DMS53 (cell line): Measurements from ENCODE around the gene PTPRE.
A peak's percentile ranks its signal among the peaks of the same experiment; 100 is the strongest.

Experiments used
- DNase-seq: peaks from one replicate; lab custom pipeline; 2025; lab: John Stamatoyannopoulos, UW

Gene PTPRE

DNA sequence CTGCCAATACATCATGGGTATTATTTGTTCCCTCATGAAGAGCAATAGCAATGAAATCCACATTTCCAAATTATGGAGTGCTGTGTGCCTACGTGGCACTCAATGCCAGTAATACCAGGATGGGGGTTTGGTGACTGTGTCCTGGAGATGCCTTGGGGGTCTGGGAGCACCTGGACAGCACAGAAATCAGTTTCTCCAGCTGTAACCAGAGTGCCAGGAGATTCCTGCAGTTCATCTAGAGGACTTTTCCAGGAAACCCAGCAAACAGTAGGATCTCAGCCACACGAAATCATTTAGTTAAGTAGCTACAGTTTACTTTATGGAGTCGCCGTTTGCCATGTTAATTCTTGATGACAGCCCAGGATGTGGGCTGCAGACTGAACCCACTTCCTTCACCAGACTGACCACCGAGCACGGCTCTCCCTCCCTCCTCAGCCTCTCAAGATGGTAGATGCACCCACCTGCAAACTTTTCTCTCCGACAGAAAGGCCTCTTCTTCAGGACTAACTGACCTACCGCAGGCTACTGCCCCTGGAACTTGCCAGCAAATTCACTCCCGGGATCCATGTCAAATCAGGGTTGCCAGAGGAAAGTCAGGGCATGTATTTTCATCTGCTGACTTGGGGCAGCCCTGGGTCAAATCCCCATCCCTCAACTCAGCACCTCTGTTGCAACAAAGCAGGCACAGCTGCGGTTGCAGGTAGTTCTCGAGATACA lies 189.0 kb downstream of the PTPRE start:
- DNase-seq, result peak; percentile 34

DNA sequence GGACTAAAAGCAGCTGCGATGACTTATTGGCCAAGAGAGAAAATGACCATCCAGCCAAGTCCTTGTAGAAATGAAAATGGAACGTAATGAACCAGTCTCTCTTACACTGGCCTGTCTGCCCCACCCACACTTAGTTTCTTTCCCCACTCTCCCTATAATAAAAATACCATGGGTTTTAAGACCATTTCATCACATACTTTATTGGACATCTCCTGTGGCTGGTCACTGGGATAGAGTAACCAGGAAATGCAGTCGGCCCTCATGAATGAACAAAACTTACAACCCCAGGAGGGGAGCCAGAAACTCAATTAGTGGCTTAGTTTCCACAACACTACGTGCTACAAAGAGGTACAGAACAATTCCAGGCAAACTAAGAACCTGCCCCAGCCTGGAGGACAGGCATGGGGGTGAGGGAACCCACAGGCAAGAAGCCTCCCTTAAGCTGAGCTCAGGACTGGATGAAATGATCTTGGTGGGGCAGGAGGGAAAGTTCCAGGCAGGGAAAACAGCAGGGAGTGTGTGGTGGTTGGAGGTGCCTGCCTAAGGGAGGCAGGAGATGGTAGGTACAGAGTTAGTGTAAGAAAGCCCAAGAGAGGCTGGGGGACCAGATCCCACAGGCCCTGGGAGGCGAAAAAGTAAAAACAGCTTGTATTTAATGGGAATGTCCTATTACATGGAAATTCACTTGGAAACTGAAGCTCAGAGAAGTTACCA lies 189.7 kb downstream of the PTPRE start:
- DNase-seq, result no peak

DNA sequence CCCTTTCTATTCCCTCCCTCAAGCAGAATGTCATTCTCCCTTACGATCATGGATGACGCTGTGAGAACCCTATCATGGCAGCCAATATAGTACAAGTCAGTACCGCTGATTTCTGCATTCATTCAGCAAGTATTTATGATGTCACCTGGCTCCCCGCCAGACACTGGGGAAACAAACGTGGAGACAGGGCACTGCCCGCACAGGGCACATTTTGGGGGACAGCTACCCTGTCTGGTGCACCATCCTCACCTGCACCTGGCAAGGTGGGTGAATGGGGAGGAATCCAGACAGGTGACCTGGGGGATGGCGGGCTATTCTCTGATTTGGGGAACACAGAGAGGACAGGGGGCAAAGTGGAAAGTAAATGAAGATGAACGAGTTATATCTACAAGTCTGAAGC lies 190.9 kb downstream of the PTPRE start:
- DNase-seq, result peak; percentile 6

- peak; percentile 57 for DNase-seq
Measured at GRCh38 chr10:128098631-128099030, 191.7 kb downstream of the PTPRE start.

DNA sequence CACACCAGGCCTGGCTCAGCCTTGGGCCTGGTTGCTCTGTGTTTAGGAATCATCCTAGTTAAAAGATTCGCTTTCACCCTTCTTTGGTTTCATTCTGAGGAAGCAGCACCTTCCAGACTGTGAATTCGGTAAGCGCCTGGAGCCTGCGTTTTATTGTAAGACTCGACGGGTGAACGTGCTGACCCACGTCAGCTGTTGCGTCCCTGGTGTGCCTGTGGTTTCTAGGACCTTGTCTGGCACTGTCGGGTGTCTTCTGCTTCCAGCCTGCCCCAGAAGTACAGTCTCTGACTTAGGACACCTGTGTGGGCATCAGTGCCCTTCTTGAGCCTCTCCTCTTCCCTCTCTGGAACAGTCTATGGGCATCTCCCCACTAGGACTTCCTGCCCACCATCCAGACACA lies 193.0 kb downstream of the PTPRE start:
- no peak for DNase-seq

- DNase-seq, result no peak
Measured at GRCh38 chr10:128101901-128102300, 195.0 kb downstream of the PTPRE start.

GRCh38 chr10:128102480-128103228 lies 195.8 kb downstream of the PTPRE start:
- no peak for DNase-seq

GRCh38 chr10:128103229-128103714 lies 196.4 kb downstream of the PTPRE start:
- no peak for DNase-seq

- DNase-seq, result no peak
Measured at GRCh38 chr10:128105383-128105782, 198.5 kb downstream of the PTPRE start.

DNA sequence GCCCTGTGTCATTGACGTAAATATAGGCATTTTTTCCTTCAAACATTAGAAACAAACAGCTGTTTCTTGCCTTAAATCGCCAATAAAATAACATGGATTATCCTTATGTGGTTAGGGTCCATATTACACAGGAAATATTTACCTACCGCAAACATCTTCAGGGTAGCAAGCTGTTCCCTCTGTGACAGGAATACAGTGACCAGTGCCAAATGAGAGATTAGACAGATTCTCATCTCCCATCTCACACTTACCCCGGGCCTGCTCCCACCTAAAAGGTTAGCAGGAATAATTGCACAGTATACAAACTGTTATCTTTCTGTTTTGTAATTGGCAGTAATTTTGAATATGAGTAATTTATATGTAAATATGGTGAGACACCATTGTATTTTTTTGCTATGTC lies 202.8 kb downstream of the PTPRE start:
- DNase-seq, result no peak

DNA sequence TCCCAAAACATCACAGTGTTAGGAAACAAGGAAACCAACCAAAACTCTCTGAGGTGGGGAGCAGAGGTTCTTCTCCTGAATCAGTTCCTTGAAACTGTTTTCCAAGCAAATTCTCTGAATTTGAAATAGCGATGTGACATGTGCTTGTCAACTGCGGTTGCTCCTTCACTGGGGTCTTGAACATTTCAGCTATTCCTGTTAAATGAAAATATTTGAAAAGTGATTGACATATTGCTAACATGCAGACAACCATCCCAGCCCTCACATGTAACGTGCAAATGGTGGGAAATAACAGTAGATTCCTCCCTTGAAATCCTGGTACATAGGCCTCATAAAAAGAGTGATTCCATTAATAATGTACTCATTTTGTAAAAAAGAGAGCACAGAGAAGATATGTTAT lies 203.4 kb downstream of the PTPRE start:
- DNase-seq, result no peak

DNA sequence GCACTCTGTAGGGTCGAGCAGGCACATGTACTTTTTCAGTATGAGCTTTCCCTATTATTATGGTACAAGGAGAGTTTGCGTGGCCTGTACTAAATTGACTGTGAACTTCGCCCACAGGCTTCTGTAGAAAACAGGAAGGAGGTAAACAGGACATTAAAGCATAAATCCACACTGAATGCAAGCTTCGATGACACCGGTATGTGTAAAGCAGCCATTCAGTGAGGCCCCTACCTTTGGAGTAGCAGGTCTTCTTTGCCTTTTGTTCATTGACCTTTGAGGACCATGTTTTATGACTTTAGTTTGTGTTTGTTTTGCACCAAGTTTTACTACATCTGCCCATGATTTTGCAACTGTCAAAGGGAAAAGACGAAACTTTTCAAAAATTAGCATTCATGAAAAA lies 204.8 kb downstream of the PTPRE start:
- DNase-seq, result no peak

DNA sequence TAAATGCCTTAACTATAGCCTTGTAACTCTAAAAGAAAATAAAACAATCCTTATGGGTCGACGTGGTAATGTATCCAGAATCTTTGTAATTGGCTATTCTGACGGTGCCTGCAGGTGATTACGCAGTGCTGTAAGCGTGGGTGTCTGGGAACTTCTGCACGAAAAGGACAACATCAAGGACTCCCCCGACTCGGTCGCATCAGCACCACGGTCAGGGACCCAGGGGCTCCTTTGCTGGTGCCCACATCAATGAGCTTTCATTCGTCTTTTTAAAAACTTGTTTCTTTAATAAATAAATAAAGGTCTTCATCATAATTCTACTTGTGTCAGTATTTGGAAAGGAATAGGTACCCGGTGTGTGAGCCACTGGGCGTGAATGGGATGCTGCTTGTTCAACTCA lies 206.1 kb downstream of the PTPRE start:
- DNase-seq, result no peak

DNA sequence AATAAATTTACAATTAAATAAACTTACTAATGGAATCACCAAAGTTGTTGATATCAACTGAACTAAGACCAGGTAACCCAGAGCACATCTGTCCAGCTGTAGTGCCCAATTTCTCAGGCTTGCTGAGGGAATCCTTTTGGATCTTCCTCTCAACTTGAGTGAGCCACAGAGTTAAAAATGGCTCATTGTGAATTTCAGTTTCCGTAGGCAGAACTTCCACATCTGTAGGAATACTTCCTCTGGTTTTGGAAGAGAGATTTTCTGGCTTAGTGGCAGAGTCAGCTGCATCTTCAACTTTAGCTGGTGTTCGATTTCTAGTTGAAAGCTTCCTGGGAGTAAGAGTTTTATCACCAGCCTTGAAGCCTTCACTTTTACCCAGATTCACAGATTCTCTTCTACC lies 208.0 kb downstream of the PTPRE start:
- DNase-seq, result no peak

DNA sequence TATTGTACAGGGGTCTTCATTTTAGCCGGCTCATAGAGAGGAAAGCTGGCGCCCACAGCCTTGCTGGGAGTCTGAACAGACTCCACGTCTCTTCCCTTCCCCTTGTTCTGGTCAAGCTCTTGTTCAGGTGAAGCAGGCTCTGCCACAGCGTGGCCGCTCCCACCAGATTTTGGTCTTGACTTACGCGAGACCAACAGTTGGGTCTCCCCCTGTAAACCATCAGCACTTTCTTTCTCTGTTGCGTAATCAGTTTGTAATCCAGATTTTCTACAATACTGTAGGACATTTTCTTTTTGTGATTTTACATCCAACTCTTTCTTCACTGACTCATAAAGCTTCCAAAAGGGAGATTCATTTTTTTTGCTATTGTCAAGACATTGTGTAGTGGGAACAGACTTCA lies 208.5 kb downstream of the PTPRE start:
- DNase-seq, result no peak

DNA sequence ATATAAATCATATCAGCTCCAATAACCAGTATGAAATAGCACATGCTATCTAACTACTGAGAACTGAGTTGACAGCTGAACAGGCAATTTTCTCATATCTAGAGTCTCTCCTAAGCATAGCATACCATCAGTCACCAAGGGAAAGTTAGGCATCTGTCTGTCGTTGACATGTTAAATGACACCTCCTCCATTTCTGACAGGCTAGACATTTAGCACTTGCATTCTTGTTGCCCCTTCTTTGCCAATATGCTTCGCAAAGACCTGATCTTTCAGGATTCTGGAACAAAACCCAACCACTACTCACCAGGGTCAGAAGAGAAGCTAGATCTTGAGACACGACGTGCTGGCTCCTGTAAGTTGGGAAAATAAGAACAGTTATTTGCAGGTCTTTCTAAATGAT lies 209.3 kb downstream of the PTPRE start:
- DNase-seq, result no peak

DNA sequence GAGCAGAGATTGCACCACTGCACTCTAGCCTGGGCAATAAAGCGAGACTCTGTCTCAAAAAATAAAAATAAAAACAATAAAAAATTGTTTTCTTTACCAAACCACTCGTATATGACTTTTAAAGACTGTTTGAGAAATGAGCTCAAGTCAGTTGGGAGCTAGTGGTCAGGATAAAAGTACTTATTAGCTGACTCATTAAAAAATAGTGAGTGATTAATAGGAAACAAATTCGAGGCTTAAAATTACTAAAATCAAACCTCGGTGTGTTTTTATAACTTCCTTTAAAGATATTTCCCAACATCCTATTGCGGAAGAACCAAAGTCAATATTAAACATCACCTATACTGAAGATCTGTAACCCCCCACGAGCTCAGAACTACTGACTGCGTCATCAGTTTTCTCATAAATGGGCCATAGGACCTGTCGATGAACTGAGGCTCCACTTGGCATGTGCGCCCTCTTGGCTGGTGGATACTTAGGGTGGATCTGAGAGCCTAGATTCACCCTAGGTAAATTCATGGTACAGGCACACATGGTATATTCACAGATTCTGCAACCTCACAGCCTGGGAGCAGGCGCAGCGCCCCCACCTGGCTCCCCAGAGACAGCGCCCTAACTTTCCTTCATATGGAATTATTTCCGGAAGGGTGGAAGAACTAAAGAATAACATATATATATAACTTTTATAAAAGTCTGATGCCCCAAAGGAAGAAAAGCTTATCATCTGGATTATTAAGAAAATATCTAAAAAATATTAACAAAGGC lies 210.1 kb downstream of the PTPRE start:
- peak; percentile 7 for DNase-seq

DNA sequence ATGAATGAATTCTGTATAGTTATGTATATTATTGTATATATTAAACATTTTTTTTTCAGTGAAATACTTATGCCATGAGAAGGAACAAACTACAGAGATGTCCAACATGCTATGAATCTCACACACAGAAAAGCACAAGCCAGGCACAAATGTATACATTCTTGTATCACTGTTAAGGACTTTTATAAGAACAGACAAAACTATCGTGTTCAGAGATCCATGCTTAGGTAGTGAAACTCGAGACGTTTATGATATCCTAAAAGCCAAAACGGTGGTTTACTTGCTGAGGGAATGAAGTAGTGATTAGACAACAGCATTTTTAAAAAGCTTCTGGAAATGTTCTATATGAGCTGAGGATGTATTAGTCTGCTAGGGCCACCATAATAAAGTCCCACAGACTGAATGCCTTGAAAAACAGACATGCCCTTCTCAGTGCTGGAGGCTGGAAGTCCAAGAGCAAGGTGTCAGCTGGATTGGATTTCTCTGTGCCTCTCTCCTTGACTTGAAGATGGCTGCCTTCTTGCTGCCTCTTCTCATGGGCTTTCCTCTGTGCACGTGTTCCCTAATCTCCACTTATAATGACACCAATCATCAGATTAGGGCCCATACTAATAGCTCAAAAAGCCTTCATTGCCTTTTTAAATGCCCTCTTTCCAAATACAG lies 215.0 kb downstream of the PTPRE start:
- DNase-seq, result no peak

DNA sequence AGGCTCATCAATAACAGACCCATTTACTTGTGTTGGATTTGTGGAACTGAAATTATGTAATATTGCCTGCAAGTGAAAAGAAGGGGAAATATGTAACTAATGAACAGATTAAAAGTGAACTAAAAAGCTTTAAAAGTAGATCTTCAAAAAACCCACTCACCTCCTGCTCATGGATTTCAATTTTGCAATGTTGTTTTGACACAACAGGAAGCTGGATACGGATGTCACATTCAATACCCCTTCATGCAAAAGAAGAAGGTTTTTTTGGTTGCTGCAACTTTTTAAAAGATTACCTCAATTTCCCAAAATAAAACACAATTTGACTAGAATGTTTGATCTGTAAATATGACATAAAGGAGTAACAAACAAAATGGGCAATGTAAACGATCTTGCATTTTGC lies 216.0 kb downstream of the PTPRE start:
- DNase-seq, result no peak

- no peak for DNase-seq
Measured at GRCh38 chr10:128123846-128124245, 216.9 kb downstream of the PTPRE start.

- peak; percentile 24 for DNase-seq
Measured at GRCh38 chr10:128124813-128125403, 218.0 kb downstream of the PTPRE start.
